HG03521 (cell line): ENCODE measurements around the gene ZNF35.
A peak's percentile ranks its signal among the peaks of the same experiment; 100 is the strongest.

Source experiments
- ATAC-seq: cut with Tn5 transposase; IDR thresholded peaks from one replicate; pipeline ENCODE4 v1.9.1; 2021; ENCODE audit warnings: mild to moderate bottlenecking, moderate library complexity; ENCODE audit not compliant: unreplicated experiment

Gene ZNF35

GRCh38 chr3:44682182-44682896 is 33.8 kb downstream of the ZNF35 start:
- no peak for ATAC-seq

GRCh38 chr3:44685128-44685800 is 36.7 kb downstream of the ZNF35 start:
- peak; percentile 75 for ATAC-seq

GRCh38 chr3:44687898-44688297 is 39.4 kb downstream of the ZNF35 start:
- no peak for ATAC-seq
